Cardiac fibroblast (primary cell): ENCODE results near the gene ZNF169.
"Not testable (repeated sequence)": the region's sequence is repeated elsewhere in the genome, so short reads cannot be mapped to it uniquely, and the experiment has no call there.

Experiments used
- DNase-seq, 2 donors: peaks; one replicate each; pipeline versions ENCODE4 v3.0.0 to v3.0.0-alpha.2; 2010; ENCODE audit warnings: low read depth in 2 of 2
- H3K4me3 ChIP-seq, 2 donors: replicated peaks in 1 of 2; 1 replicate in 1 of 2; 2 replicates in 1 of 2; pipeline ENCODE4 v1.5.1; 2011; ENCODE audit warnings: low read depth in 2 of 2, low read length in 2 of 2, mild to moderate bottlenecking in 2 of 2, moderate library complexity in 1 of 2

The ZNF169 gene

DNA sequence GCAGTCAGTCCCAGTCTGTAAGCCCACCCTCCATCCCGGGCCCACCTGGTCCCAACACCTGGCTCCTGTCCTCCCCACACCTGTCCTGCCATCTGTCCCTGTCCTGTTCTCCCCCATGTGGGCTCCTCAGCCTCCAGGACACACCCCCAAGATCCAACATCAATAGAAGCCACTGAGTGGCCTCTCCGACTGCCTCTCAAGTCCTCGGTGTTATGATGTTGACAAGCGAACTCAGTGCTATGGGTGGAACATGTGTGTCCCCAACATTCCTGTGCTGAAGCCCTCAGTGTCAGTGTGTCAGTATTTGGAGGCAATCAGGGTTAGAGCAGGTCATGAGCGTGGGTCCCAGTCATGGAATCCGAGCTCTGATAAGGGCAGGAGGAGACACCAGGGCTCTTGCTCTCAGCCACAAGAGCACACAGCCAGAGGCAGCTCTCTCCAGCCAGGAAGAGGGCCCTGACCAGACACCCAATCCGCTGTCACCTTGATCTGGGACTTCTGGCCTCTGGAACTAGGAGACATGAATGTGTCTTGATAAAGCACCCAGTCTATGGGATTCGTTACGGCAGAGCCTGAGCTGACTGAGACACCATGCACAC, 63.3 kb downstream of the ZNF169 start:
- H3K4me3 ChIP-seq, DNase-seq: not testable (repeated sequence)

DNA sequence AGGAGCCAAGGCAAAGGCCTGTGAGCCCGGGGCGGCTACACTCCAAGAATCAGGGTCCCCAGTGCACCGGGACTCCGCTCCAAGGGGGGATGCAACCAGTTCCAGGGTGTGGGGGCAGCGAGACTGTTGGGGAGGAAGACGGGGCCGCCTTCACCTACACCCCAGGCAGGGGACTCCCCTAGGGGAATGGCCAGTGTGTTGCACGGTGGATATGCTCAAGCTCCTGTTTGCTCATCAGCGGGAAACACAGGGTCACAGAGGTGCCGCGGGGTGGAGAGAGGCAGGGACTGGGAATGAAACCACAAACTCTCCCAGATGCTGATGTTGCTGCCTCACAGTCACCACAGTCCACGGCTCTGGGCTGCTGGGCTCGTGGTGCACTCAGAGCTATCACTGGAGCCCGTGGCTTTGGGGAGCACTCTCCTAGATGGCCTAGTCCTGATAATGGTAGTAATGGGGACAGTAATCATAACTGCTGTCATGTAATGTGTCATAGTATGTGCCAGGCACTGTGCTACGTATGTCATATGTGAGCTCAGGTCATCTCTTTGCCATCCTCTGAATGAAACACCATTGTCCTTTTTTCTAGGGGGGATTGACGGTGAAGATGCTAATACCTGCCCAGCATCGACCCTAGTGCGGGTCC, 64.2 kb downstream of the ZNF169 start:
- not testable (repeated sequence) for DNase-seq, H3K4me3 ChIP-seq

DNA sequence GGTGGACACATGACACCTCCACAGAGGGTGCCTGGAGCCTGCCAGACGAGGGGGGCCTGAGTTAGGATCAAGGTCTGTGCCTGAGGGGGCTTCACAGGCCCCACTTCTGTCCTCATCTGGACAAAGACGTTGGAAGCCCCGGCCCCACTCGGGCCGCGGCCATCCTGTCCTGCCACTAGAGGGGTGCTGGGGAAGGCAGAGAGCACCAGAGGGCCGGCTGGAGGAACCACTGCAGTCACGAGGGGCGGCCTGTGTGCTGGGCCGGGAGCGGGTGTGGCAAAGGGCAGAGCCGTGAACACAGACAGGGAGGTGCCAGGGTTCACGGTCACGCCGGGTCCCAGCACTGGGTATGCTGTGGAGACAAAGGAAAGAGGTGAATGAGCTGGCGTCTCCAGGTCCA, 66.5 kb downstream of the ZNF169 start:
- not testable (repeated sequence) for H3K4me3 ChIP-seq, DNase-seq

DNA sequence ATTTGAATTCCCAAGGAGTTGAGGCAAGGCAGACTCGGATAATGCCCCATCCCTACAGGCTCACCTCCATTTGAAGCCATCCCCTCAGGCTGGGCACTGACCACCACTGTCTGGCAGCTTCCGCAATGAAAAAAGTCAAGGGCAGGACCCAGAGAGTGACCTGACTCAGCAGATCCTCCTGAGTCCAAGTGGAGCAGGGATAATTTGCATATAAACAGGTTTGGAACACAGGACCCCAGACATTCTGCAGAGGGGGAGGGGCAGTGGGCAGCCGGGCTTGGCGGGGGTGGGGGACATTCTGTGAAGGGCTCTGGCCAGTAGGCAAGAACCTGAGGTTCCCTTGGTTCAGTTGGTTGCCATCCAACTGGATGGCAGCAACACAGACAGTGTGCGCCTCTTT, 69.4 kb downstream of the ZNF169 start, which contains the start of gene NUTM2F:
Gene NUTM2F (minus strand): TSS at position 101 of the 400 bp plus-strand sequence. CDS start 21 bp downstream, at position 80.
- H3K4me3 ChIP-seq, DNase-seq: not testable (repeated sequence)

DNA sequence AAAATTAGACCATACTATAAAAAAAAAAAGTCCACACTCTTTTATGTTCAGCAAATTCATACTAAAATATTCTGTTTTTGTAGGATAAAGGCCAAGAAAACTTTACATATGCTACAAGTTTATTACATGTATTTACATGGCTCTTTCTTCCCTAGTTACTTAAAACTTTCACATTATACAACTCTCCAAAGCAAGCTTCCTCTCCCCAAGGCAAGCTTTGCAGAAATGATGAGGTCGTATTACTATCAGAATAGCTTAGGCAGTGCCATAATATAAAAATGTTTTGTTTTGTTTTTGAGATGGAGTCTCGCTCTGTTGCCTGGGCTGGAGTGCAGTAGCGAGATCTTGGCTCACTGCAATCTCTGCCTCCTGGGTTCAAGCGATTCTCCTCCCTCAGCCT, 77.3 kb downstream of the ZNF169 start:
- not testable (repeated sequence) for DNase-seq, H3K4me3 ChIP-seq

DNA sequence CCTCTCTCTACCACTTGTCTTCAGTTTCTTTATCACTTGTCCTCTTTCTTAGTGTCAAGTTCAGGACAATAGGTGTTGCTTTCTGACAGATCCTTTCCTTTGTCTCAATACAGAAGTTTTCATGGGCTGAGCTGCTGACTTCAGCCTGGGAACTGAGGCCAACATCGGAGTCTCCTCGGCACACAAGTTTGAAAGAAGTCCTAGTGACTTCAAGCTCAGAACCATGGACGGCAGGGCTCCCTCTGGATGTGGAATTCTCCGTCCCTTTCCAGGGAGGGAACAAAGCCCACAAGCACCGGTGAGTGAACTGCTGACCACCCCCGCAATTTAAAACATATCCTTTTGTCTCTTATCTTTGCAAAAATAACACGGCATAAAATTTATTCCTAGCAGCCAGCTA, 79.6 kb downstream of the ZNF169 start:
- not testable (repeated sequence) for H3K4me3 ChIP-seq, DNase-seq

DNA sequence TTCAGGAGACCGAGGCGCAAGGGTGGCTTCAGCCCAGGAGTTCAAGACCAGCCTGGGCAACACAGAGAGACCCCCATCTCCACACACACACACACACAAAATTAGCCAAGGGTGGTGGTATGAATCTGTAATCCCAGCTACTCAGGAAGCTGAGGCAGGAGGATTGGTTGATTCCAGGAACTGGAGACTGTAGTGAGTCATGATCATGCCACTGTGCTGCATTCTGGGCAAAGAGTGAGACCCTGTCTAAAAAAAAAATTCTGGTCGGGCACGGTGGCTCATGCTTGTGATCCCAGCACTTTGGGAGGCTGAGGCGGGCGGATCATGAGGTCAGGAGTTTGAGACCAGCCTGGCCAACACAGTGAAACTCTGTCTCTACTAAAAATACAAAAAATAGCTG, 80.6 kb downstream of the ZNF169 start:
- DNase-seq, H3K4me3 ChIP-seq: not testable (repeated sequence)

DNA sequence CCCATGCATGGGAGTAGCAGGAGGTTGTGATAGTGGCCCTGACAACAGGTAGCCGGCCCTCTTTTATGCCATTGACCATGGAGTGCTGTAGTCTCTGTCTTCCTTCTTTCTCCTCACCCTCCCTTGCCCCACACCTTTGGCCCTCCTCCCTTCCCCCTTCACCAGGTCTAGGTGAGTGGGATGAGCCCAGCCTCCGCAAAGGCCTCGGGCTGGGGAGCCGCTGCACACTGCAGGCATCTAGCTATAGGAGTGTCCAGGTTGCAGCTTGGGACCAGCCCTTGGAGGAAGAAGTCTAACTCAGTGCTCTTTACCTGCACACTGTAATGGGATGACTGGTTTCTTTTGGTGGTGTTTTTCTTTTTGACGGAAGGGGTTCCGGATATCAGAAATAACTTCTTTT, 81.7 kb downstream of the ZNF169 start:
- not testable (repeated sequence) for H3K4me3 ChIP-seq, DNase-seq

DNA sequence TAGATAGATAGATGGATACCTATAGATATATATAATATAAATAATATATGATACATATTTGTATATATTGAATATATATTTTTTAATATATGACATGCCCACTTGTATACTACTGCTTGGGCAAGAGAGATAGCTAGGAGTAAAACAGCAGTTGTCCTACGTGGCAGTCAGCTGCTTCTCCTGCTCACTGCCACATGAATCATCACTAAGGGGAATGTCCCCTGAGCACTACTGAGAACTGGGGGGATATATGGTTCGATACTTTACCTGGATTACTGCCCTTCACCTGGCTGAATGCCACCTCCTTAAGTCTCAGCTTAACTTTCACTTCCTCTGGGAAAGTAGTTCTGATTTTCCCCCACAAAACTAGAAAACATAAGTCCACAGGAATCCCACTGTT, 82.6 kb downstream of the ZNF169 start:
- not testable (repeated sequence) for DNase-seq, H3K4me3 ChIP-seq

DNA sequence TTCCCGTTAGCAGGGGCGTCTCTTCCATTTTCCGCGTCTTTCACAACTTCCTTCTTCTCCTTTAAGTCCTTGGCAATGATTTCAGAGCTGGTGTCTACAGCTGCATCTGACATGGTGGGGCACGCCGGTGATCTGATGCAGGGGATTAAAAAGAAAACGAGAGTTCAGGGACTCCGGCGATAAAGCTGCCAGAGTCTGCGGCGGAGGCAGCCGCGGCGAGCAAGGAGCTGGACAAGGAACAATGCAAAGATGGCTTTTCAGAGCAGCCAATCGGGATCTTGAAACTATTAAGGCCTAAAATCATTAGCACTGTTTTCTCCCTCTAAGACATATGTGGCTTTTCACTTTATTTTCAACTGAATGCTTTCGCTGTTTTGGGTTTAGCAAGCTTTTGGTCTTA, 88.4 kb downstream of the ZNF169 start:
- H3K4me3 ChIP-seq, DNase-seq: not testable (repeated sequence)

DNA sequence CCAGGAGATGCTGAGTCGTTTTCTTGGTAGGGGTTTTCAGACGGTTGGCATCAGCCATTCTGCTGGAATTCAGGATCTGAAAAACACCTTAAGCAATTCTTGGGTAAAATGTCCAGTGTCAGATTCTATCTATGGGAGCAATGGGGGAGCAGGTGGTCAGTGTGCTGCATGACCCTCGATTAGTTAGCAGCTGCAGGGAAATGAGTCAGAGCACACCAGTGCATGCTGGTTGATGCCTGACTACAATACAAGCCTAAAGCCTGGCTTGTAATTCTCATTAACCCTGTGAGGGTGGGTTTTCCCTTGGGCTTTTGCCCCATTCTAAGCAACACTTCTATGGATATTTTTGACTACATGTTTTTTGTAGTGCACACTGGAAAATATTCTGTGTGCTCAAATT, 89.7 kb downstream of the ZNF169 start:
- not testable (repeated sequence) for DNase-seq, H3K4me3 ChIP-seq
